NCI-H146 (cell line): ENCODE data around the gene MAP2K6.
"Not testable (repeated sequence)": the region's sequence is repeated elsewhere in the genome, so short reads cannot be mapped to it uniquely, and the experiment has no call there.

Experiments
- DNase-seq: peaks from one replicate; lab custom pipeline; 2025; lab: John Stamatoyannopoulos, UW

MAP2K6 gene

GRCh38 chr17:69457603-69458002 is 43.1 kb downstream of the MAP2K6 start:
- no peak for DNase-seq

DNA sequence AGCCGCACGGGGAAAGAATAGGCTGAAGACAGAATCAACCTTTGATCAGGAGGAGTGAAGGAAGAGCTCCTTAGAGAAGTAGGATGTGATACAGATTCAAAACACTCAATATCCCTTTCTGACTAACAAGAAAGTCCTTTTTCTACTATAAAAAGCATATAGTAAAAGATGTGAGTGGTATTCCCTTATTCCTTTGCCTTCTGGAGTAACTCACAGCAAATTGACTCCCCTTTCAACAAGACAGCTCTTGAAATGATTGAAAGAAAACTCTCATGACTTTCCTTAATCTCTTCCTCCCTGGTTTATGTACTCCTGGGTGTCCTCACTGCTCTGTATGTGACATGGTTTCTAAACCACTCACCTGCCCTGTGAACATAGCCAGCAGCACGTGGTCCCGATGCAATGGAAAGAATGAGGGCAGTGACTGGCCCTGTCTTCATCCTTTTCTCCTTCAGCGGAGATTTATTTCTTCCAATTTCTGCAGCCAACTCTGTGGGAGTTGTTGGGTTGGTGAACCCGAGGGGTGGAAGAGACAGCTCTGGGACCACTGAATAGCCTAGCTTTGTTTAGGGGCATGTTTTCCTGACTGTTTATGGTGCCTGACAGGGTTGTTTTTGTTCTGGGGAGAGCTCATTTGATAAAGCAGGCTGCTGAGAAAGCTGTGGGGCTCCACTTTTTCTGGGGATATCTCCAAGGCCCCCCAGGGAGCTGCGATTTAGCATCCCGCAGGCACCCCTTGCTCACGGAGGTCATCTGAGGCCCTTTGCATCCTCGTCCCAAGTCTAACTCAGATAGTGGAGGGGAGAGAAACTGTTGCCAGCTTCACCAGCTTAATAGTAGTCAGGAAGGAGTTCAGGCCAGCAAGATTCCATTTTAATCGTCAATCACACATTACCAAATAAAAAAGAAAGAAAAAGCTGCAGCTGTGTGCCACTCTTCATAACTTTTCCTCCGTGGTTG is 46.7 kb downstream of the MAP2K6 start:
- DNase-seq = no peak

DNA sequence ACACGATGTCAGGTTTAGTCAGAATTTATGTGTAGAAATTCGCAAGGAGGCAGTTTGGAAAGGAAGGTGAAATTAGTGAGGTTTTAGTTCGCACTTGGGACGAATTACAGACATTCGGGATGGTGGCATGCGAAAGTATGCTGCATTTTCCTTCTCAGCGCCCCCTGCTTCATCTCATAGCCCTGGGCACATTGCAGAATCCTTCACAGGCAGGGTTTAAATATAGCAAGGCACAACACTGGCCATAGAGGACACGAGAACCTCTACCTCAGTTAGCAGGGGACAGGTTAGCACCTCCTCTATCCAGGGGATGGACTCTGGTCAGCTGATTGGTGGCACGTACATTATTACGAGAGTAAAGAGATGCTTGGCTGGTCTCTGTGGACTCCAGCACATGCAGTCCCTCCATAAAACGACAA is 47.5 kb downstream of the MAP2K6 start:
- DNase-seq = no peak

DNA sequence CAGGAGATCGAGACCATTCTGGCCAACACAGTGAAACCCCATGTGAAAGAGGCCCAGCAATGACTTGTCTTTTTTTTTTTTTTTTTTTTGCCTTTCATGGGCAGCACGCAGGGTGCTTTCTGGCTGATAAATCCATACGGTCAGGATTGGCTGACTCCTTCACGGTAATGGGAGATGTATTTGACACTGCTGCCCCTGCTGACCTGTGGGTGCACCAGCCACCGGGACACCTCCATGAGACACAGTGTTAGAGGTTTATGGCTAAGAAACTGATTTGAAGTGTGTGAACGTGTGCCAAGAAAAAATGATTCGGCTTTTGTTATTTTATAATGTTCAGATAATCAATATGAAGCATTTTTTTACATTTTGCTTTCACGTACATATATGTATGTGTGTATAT is 48.4 kb downstream of the MAP2K6 start:
- DNase-seq = no peak

DNA sequence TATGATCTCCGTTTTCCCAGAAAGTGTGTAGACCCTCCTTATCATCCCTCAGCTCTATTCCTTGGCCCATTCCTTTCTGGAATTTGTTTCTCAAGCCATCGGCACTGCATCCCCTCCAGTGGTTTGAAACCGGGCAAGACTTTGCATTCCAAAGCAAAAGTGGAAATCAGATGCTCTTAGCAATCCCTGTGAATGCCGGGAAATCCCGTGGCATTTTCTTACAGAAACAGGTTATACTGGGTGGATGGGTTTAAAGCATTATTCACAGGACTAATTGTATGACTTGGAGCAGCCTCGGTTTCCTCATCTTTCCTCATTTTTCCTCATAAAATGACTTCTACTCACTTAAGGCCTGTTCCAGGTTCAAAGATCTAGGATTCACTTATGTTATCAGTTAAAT is 52.0 kb downstream of the MAP2K6 start:
- DNase-seq = no peak

- no peak for DNase-seq
Measured at GRCh38 chr17:69466905-69467667, 52.6 kb downstream of the MAP2K6 start.

GRCh38 chr17:69468207-69468606 is 53.7 kb downstream of the MAP2K6 start:
- DNase-seq = no peak

- no peak for DNase-seq
Measured at GRCh38 chr17:69470702-69471101, 56.2 kb downstream of the MAP2K6 start.

GRCh38 chr17:69471406-69471805 is 56.9 kb downstream of the MAP2K6 start:
- no peak for DNase-seq

DNA sequence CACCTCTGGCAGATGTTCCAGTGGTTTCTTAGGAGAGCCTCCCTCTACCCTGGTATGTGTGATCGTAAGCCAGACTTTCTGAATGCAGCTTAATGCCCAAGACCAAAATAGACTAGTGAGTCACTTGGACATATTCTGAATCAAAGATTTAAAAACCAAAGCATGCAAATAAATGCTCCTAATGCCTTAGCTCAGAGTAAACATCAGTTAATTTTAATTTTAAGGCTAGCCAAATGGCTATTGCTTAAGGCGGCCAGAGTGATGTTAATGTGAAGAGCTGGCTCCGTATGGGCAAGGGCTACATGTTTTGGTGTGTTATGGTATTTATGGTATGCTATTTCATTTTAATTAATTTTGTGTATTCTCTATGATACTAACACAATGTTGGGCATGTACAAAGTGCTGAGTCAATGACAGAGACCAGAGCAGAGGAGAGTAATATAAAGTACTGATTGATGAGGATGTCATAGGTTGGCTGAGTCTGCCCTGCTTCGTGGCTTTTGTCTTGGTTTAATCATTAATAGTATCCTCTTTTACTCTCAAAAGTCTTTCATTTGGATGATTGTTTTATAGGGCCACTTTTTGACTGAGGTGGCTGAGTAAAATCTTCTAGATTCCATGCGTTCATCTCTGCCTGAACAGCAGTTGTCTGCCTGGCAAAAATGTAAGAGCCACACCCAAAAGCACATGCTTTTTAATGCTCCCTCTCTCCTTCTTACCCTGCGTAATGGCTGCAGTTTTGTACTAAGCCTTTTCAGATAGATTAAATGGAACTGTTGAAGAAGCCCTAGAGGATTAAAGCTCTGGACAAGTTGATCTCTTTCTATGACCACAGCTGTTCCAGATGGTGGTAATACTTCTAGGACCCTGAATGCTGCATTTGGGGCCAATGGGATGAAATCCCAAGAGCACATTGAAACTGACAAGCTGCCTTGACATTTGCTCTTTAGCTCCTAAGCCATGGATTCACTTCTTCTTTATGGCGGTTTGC is 59.6 kb downstream of the MAP2K6 start:
- DNase-seq = no peak

DNA sequence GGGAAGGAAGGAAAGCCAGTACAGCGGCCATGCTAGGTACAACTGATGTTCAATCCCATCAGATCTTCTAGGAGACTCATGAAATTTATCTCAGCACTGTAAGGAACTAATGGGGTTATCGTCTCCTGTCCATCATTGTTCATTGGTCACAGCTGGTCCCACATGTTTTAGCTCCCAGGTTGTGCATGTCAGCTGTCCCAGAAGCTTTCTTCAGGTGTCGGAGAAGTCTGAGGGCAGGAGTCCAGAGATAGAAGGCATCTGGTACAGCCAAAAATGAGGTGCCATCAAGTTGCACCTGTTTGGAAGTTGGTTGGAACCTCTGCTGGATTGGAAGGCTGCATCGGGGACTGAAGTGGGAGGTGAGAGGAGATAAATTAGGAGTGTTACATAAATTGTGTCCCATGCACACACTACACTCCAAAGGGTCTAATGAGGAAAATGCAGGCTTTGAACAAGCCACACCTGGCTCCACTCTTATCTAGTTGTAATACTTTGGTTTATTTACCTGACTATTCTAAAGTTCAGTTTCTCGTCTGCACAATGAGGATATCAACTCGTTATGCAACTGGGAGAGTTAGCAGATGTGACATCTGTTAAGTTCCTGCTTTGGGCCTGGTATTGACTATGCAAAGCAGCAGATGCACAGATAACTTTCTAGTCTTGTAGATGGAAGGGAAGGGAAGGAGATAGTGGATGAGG is 62.9 kb downstream of the MAP2K6 start:
- DNase-seq = no peak

DNA sequence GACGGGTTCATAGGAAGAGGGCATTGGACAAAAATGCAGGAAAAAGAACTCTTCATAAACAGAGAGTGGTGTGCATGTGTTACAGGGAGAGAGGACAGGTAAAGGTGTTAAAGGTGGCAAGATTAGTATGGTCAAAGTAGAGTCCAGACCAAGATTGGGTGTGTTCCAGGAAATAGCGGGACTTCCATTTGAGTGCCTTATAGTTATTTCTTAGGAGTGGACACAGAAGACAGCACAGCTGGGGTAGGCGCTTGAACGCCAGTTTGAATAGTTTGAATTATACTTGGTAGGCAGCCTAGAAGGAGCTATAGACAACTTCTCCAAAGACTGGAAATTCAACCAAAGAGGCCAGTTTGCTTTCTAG is 63.4 kb downstream of the MAP2K6 start:
- DNase-seq = no peak

- no peak for DNase-seq
Measured at GRCh38 chr17:69478916-69479315, 64.4 kb downstream of the MAP2K6 start.

DNA sequence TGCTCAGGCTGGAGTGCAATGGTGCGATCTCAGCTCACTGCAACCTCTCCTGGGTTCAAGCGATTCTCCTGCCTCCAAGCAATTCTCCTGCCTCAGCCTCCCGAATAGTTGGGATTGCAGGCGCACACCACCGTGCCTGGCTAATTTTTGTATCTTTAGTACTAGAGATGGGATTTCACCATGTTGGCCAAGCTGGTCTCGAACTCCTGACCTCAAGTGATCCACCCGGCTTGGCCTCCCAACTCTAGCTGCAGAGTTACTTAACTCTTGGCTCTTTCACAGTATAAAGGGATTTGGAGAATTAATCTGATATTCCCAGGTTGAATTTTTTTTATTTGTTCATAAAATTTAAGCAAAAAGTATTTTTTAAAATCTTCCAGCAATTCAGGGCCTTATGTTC is 65.3 kb downstream of the MAP2K6 start:
- not testable (repeated sequence) for DNase-seq

DNA sequence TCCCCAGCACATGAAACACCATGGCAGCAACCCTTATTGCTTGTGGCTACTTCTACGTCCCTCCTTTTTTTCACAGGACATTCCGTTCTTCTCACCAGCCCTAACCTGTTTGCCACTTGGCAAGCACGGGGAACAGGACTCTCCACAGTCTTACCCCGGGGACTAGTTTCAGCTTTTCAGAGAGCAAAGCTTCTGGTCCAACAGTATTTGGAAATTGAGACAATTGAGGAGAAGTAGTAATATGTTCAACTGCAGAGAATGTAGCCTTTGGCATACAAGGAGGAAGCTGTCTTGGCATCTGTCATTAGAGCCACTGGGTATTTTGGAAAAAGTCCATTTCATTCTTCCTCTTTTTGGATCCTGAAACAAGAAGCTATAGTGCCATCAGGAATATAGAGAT is 65.7 kb downstream of the MAP2K6 start:
- no peak for DNase-seq

DNA sequence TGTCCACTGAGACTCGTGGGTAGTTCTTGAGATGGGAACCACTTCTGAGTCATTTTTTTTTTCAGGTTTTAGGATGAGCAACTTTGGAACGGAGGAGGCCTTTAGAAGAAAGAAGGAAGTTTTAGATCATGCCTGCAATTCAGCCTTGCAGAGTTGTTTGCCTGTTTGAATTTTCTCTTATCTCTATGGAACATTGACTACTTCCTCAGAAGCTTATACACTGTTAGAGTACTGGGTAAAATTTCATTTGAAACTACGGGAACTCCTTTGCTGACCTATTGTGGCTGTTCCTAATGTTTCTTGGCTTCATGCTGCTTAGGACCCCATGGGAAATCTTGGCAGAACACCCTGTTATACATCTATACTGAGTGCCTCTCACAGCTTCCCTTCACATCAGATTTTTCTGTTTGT is 70.8 kb downstream of the MAP2K6 start:
- no peak for DNase-seq

- DNase-seq = no peak
Measured at GRCh38 chr17:69485901-69486643, 71.6 kb downstream of the MAP2K6 start.

DNA sequence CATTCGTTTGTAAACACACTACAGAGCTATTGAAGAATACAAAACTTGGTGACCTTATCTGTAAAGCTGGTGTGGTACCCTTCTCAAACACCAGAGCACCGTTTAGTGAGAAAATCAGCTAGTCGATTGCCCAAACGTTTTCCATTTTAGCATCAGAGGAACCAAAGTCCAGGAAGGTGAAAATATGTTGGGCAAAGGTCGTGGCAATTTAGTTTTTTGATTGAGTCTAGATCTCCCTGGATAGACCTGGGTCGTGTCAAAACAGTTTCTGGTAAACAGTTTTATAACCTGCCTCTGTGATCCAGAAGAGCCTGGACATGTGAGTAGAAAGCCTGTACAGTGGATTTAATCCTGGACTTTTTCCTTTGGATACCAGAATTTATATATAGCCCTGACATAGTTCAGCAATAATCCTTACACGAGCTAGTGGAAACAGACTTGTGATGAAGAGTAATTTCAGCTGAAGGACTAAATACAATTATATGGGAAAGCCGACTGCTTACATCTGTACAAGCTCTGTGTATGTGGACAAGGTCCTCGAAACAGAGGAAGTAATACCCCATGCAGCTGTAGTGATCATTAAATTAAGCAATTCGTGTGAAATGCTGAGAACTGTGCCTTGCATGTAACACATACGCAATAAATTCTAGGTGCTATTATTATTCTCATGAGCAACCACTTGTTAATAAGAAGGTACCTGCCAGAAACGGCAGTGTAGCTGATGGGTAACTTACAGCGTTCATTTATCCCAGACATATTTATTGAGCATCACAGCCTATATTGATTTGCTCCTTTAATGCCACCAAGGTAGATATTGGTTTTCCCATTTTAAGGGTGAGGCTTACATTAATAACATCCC is 72.5 kb downstream of the MAP2K6 start:
- no peak for DNase-seq

- DNase-seq = no peak
Measured at GRCh38 chr17:69489313-69489712, 74.8 kb downstream of the MAP2K6 start.
